Measurements from ENCODE around the gene AP3D1.

DNA sequence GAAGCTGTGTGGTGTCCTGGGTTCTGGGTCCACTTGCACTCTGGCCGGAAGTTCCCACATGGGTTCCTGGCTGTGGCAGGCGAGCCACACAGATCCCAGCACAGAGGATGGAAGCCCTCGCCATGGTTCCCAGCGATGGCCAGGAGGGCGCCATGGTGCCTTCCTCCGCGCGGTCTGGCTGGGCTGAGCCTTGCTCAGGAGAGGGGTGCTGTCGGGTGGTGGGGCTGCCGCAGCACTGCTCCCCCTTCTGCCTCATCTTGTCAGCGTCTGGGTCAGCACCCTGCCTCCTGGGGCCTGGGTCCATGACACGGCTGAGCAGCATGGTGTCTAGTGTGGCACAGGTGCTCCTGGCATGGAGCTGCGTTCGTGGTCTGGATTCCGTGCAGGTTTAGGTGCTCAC is 45.9 kb upstream of the AP3D1 start:
- no peak for TF ChIP-seq CTCF (IDR thresholded peaks at IDR 0.05)
- TF ChIP-seq EZH2 (IDR thresholded peaks at IDR 0.05) = no peak

All from neural progenitor cell (in vitro differentiated cells).